Fibroblast of skin of back (primary cell): Measurements from ENCODE around the gene OTX2.

ENCODE experiments used
- DNase-seq: peaks from one replicate; pipeline ENCODE4 v3.0.0-alpha.2; 2013

OTX2 gene

GRCh38 chr14:56812364-56813141 lies 2.3 kb upstream of the OTX2 start:
- no peak for DNase-seq

GRCh38 chr14:56811593-56812363 lies 1.5 kb upstream of the OTX2 start:
- DNase-seq = no peak

- DNase-seq = no peak
These were observed 735 bp upstream of the OTX2 start for GRCh38 chr14:56810836-56811592.

- no peak for DNase-seq
These were observed 771 bp downstream of the OTX2 start for GRCh38 chr14:56809270-56810146.

- no peak for DNase-seq
These were observed 1.7 kb downstream of the OTX2 start for GRCh38 chr14:56808383-56809269.

- DNase-seq = no peak
These were observed 2.2 kb downstream of the OTX2 start for GRCh38 chr14:56808110-56808382.

GRCh38 chr14:56807386-56808109 lies 2.7 kb downstream of the OTX2 start:
- no peak for DNase-seq

GRCh38 chr14:56806760-56807159 lies 3.5 kb downstream of the OTX2 start:
- DNase-seq = no peak

GRCh38 chr14:56805992-56806727 lies 4.1 kb downstream of the OTX2 start:
- no peak for DNase-seq

GRCh38 chr14:56805201-56805991 lies 4.9 kb downstream of the OTX2 start:
- no peak for DNase-seq

- no peak for DNase-seq
These were observed 6.3 kb downstream of the OTX2 start for GRCh38 chr14:56803816-56804535.

GRCh38 chr14:56801920-56802319 lies 8.4 kb downstream of the OTX2 start:
- no peak for DNase-seq

- no peak for DNase-seq
These were observed 11.0 kb downstream of the OTX2 start for GRCh38 chr14:56799343-56799645.

GRCh38 chr14:56798447-56799342 lies 11.6 kb downstream of the OTX2 start:
- no peak for DNase-seq

GRCh38 chr14:56797569-56798446 lies 12.5 kb downstream of the OTX2 start:
- no peak for DNase-seq

GRCh38 chr14:56797003-56797568 lies 13.2 kb downstream of the OTX2 start:
- DNase-seq = no peak
